Endothelial cell of umbilical vein (primary cell): ENCODE results near the gene ATP5PB. TPM values are rescaled to one million over a fixed set of nuclear protein-coding genes. Genes with fewer than 3 reads are reported as not detected.

Experiments
- BruUV-seq: library from RNA; stranded (reverse); fragments of 400-500 nt; replicated peaks from 2 replicates; lab custom pipeline; 2021; lab: Mats Ljungman, UMichigan
- CTCF ChIA-PET: fragments of 300-600, 350-600 bp; sonication (Branson Sonifier 250); formaldehyde crosslinking; loops from one replicate; lab custom pipeline; 2021; ENCODE audit warnings: antibody characterized with exemption, inconsistent platforms; lab: Charles Lee
- POLR2A ChIA-PET: fragments of 300-600, 350-600 bp; sonication (Branson Sonifier 250); formaldehyde crosslinking; loops from one replicate; lab custom pipeline; 2021; ENCODE audit warnings: antibody characterized with exemption, inconsistent platforms; lab: Charles Lee
- DNase-seq: peaks from one replicate; pipeline ENCODE4 v3.0.0-alpha.2; 2011; ENCODE audit warnings: low read depth, low spot score
- FAIRE-seq: peaks from 2 replicates; lab custom pipeline; 2011; peaks lifted over from hg19 to GRCh38; lab: Jason Lieb, UNC
- H2AFZ ChIP-seq: 2 replicates; pipeline ENCODE4 v1.6.0; 2012; ENCODE audit warnings: low read depth, low read length, control low read depth, inconsistent platforms
- H3K27ac ChIP-seq: 2 replicates; pipeline ENCODE4 v1.5.1; 2011; ENCODE audit warnings: low read depth, mild to moderate bottlenecking, control low read depth, low read length, moderate library complexity; ENCODE audit not compliant: insufficient read depth
- H3K27me3 ChIP-seq, 2 experiments: 2 replicates each; pipeline versions ENCODE4 v1.6.0 to v1.6.1; 2011; ENCODE audit warnings: low read length in 2 of 2, mixed read lengths in 1 of 2; ENCODE audit not compliant: control insufficient read depth in 2 of 2, insufficient read depth in 2 of 2
- H3K36me3 ChIP-seq, 2 experiments: 2 replicates in 1 of 2; 3 replicates in 1 of 2; pipeline ENCODE4 v1.5.1; 2011; ENCODE audit warnings: low read length in 2 of 2, mild to moderate bottlenecking in 1 of 2, moderate library complexity in 1 of 2; ENCODE audit not compliant: control insufficient read depth in 2 of 2, insufficient read depth in 2 of 2; ENCODE audit errors: extremely low read depth in 1 of 2
- H3K4me1 ChIP-seq: 3 replicates; pipeline ENCODE4 v1.5.1; 2011; ENCODE audit warnings: mild to moderate bottlenecking, low read length; ENCODE audit not compliant: control insufficient read depth, insufficient read depth; ENCODE audit errors: extremely low read depth
- H3K4me2 ChIP-seq: 2 replicates; pipeline ENCODE4 v1.6.1; 2011; ENCODE audit warnings: low read length, control low read depth, mixed read lengths; ENCODE audit not compliant: insufficient read depth
- H3K4me3 ChIP-seq, 3 experiments: fragments of 200-600 bp in 1 of 3; sonication (generic), shearing (Covaris generic) in 1 of 3; replicated peaks in 1 of 3; 2 replicates each; pipeline ENCODE4 v1.5.1; 2011 to 2016; ENCODE audit warnings: control low read depth in 3 of 3, low read length in 3 of 3, mild to moderate bottlenecking in 2 of 3, inconsistent platforms in 1 of 3, low read depth in 1 of 3, moderate library complexity in 1 of 3; ENCODE audit not compliant: insufficient read depth in 1 of 3
- H3K79me2 ChIP-seq: 2 replicates; pipeline ENCODE4 v1.6.0; 2012; ENCODE audit warnings: low read length, inconsistent platforms; ENCODE audit not compliant: control insufficient read depth, insufficient read depth
- H3K9ac ChIP-seq: replicated peaks from 2 replicates; pipeline ENCODE3; 2011; ENCODE audit warnings: low read length, control low read depth; ENCODE audit not compliant: insufficient read depth; ENCODE audit errors: extremely low read depth
- H3K9me1 ChIP-seq: replicated peaks from 3 replicates; pipeline ENCODE4 v1.6.0; 2011; ENCODE audit warnings: mild to moderate bottlenecking, low read length; ENCODE audit not compliant: control insufficient read depth, insufficient read depth; ENCODE audit errors: extremely low read depth
- H3K9me3 ChIP-seq: replicated peaks from 2 replicates; pipeline ENCODE4 v1.5.1; 2012; ENCODE audit warnings: low read length, inconsistent platforms; ENCODE audit not compliant: control insufficient read depth, insufficient read depth
- H4K20me1 ChIP-seq: replicated peaks from 2 replicates; pipeline ENCODE3; 2011; ENCODE audit warnings: mild to moderate bottlenecking, low read length; ENCODE audit not compliant: control insufficient read depth, insufficient read depth; ENCODE audit errors: extremely low read depth
- EZH2 ChIP-seq: IDR thresholded peaks from 2 replicates; pipeline ENCODE4 v1.6.1; 2012; ENCODE audit warnings: borderline replicate concordance, low read depth, mild to moderate bottlenecking, moderate library complexity, low read length, inconsistent platforms; ENCODE audit not compliant: severe bottlenecking
- FOS ChIP-seq: IDR thresholded peaks from 2 replicates; pipeline ENCODE4 v1.6.1; 2011; ENCODE audit warnings: mild to moderate bottlenecking, low read length, moderate library complexity, borderline replicate concordance; ENCODE audit not compliant: insufficient read depth
- GATA2 ChIP-seq: IDR thresholded peaks from 2 replicates; pipeline ENCODE4 v1.7.0; 2011; ENCODE audit warnings: low read depth, mild to moderate bottlenecking, moderate library complexity, mixed read lengths, low read length; ENCODE audit not compliant: insufficient read length, insufficient read depth
- JUN ChIP-seq: IDR thresholded peaks from 2 replicates; pipeline ENCODE4 v1.6.1; 2011; ENCODE audit warnings: borderline replicate concordance, low read depth; ENCODE audit not compliant: insufficient read length, insufficient read depth
- MAX ChIP-seq: IDR thresholded peaks from 2 replicates; pipeline ENCODE4 v1.6.1; 2011; ENCODE audit not compliant: insufficient read depth, insufficient read length
- MYC ChIP-seq: IDR thresholded peaks from one replicate; pipeline ENCODE4 v1.6.1; 2011; ENCODE audit warnings: mild to moderate bottlenecking, low read depth, low read length
- POLR2A ChIP-seq: IDR thresholded peaks from 2 replicates; pipeline ENCODE4 v1.6.1; 2012; ENCODE audit warnings: low read depth, mild to moderate bottlenecking, control low read depth, low read length
- POLR2AphosphoS5 ChIP-seq: IDR thresholded peaks from 2 replicates; pipeline ENCODE4 v1.6.1; 2012; ENCODE audit warnings: low read depth, mild to moderate bottlenecking, control low read depth, low read length, moderate library complexity; ENCODE audit not compliant: insufficient read depth
- dilution Hi-C: fragments of 300-500 bp; cut with MboI; formaldehyde crosslinking; loops from one replicate; pipeline ENCODE4 v1.15.0; 2019; ENCODE audit warnings: low sequenced_read_pairs; ENCODE audit not compliant: extremely low pct_ligation_motif_present
- intact Hi-C: fragments of 100-400 bp; cut with micrococcal nuclease; formaldehyde crosslinking; loops from one replicate; pipeline ENCODE4 v1.10.0; 2022
- polyA plus RNA-seq, 4 experiments: library from polyadenylated mRNA; depleted of rRNA in 3 of 4; stranded (reverse) in 3 of 4; unstranded in 1 of 4; fragments of >200 nt; gene quantifications; 2 replicates each; pipeline versions ENCODE4 v1.2.1 to v1.2.3, GENCODE V29; 2011 to 2012; ENCODE audit warnings: missing spikeins in 1 of 4
- total RNA-seq: library from RNA; stranded (reverse); gene quantifications from 2 replicates; pipeline ENCODE4 v1.2.3, GENCODE V29; 2021
- TF ChIP-seq, protein P1 (sequence below), 2 donors: IDR thresholded peaks; 1 replicate in 1 of 2; 2 replicates in 1 of 2; pipeline ENCODE4 v1.5.1; 2011; ENCODE audit warnings: low read length in 2 of 2, mild to moderate bottlenecking in 2 of 2, moderate library complexity in 2 of 2, control low read depth in 1 of 2, inconsistent platforms in 1 of 2, low read depth in 1 of 2; ENCODE audit not compliant: insufficient read depth in 1 of 2; ENCODE audit errors: extremely low read depth in 1 of 2

The ATP5PB gene
- total and polyA plus RNA-seq, 2 donors (not counting 3 experiments of a cell fraction or from before 2014, with no cell fraction given): 231 to 244 TPM

GRCh38 chr1:111475701-111476100, 26.4 kb downstream of the ATP5PB start:
- ChIA-PET CTCF (interaction anchor here (4.1 kb wide), 1 partner anchor 32 kb away, joined by 15 read pairs; no protein-coding TSS in a partner anchor), POLR2A (no interaction called here)
- Histone ChIP-seq H3K4me3 (no peak overlapping the region), H3K27me3 (no peaks in the 10 kb centered on the region), H3K79me2 (no peaks in the 10 kb centered on the region), H4K20me1 (no peaks in the 10 kb centered on the region), H3K27ac (no peak overlapping the region), H3K36me3 (no peaks in the 10 kb centered on the region), H3K4me1 (peaks cover 13% of the 10 kb centered on the region), H3K9me1 (no peaks in the 10 kb centered on the region), H2AFZ (no peak overlapping the region), H3K4me2 (no peak overlapping the region), H3K9me3 (no peaks in the 10 kb centered on the region), H3K9ac (no peak overlapping the region)
- no peak for TF ChIP-seq FOS
- no peak for TF ChIP-seq POLR2AphosphoS5
- TF ChIP-seq GATA2: no peak
- TF ChIP-seq JUN: no peak
- no peak for TF ChIP-seq POLR2A
- TF ChIP-seq, protein P1, sequence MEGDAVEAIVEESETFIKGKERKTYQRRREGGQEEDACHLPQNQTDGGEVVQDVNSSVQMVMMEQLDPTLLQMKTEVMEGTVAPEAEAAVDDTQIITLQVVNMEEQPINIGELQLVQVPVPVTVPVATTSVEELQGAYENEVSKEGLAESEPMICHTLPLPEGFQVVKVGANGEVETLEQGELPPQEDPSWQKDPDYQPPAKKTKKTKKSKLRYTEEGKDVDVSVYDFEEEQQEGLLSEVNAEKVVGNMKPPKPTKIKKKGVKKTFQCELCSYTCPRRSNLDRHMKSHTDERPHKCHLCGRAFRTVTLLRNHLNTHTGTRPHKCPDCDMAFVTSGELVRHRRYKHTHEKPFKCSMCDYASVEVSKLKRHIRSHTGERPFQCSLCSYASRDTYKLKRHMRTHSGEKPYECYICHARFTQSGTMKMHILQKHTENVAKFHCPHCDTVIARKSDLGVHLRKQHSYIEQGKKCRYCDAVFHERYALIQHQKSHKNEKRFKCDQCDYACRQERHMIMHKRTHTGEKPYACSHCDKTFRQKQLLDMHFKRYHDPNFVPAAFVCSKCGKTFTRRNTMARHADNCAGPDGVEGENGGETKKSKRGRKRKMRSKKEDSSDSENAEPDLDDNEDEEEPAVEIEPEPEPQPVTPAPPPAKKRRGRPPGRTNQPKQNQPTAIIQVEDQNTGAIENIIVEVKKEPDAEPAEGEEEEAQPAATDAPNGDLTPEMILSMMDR (IDR thresholded peaks at IDR 0.05; ENCODE audit: extremely low read depth in 1 of 2, insufficient read depth in 1 of 2, low read depth in 1 of 2, low read length in 2 of 2): no peak
- TF ChIP-seq MAX: no peak
- no peak for TF ChIP-seq EZH2
- no peak for TF ChIP-seq MYC
- FAIRE-seq (no peak), DNase-seq (no peak)
- dilution Hi-C loops: no loop called here
- no TSS peak for BruUV-seq
- intact Hi-C loops: no loop called here
